ENCODE measurements around the gene CCBE1. TPM values are rescaled to one million over a fixed set of nuclear protein-coding genes. Genes with fewer than 3 reads are reported as not detected.

Gene CCBE1
- polyA plus RNA-seq, 1 of the 3 experiments (the other 2 are of a cell fraction), result 5.0 TPM

GRCh38 chr18:59696311-59697235 is 650 bp downstream of the CCBE1 start:
- Histone ChIP-seq H3K9me3 (no peaks in the 10 kb centered on the region), H3K4me3 (ENCODE audit: low read depth in 2 of 2, low read length in 1 of 2) (peak overlapping the region; percentile 45 to 59; a peak in 3 of 4 replicates), H3K9me2 (no peaks in the 10 kb centered on the region), H3K4me2 (peak overlapping the region; percentile 64), H4K20me1 (ENCODE audit: insufficient read depth) (no peaks in the 10 kb centered on the region), H3K9ac (peak overlapping the region; percentile 50), H3K36me3 (replicated peaks in 1 of 2; ENCODE audit: control insufficient read depth in 1 of 2, insufficient read depth in 2 of 2, low read length in 1 of 2) (no peaks in the 10 kb centered on the region), H2AFZ (ENCODE audit: low read depth) (0 out of 2 replicates have a peak overlapping the region, but pooled peaks have one; percentile 73), H3F3A (replicated peaks; ENCODE audit: insufficient read depth) (peaks cover 9% of the 10 kb centered on the region), H3K79me2 (ENCODE audit: insufficient read depth) (peaks cover 8% of the 10 kb centered on the region; the same call in 1 of the 2 replicates), H3K27me3 (ENCODE audit: insufficient read depth) (no peaks in the 10 kb centered on the region), H3K4me1 (ENCODE audit: control insufficient read depth in 1 of 2, insufficient read depth in 2 of 2, low read depth in 1 of 2, low read length in 1 of 2) (peaks cover 0 to 16% of the 10 kb centered on the region in 2 experiments; a peak in 2 of 4 replicates), H3K27ac (ENCODE audit: low read depth in 2 of 2, low read length in 1 of 2) (no peak overlapping the region)
- WGBS (ENCODE audit: low lambda C conversion rate), result 93% methylated on average over 60 of the region's 79 CpGs
- ChIA-PET POLR2A (no interaction called here), CTCF (interaction anchor here (0.6 to 1.9 kb wide), 12 partner anchors 11 to 237 kb away, joined by 3 to 8 read pairs (median 4); no protein-coding TSS in a partner anchor)
- TF ChIP-seq GATA2 (CRISPR knock-in tag; IDR thresholded peaks at IDR 0.05) (no peak), POLR2AphosphoS5 (IDR thresholded peaks at IDR 0.05; ENCODE audit: low read depth, low read length) (no peak), GABPA (IDR thresholded peaks at IDR 0.05; ENCODE audit: low read depth) (no peak)
- no peak for DNase-seq

- ChIA-PET CTCF (no interaction called here), POLR2A (no interaction called here)
- TF ChIP-seq NFIC (IDR thresholded peaks at IDR 0.05; ENCODE audit: borderline replicate concordance) (no peak), SMC3 (IDR thresholded peaks at IDR 0.05; ENCODE audit: low read depth, low read length) (no peak), USF1 (IDR thresholded peaks at IDR 0.05; ENCODE audit: borderline replicate concordance, low read depth) (no peak), TAF1 (IDR thresholded peaks at IDR 0.05; ENCODE audit: borderline replicate concordance, low read depth, low read length) (no peak), POLR2AphosphoS5 (IDR thresholded peaks at IDR 0.05; ENCODE audit: low read depth, low read length) (no peak), FOSL2 (IDR thresholded peaks at IDR 0.05; ENCODE audit: borderline replicate concordance, low read depth) (no peak), EP300 (IDR thresholded peaks at IDR 0.05; ENCODE audit: borderline replicate concordance in 1 of 2, low read depth in 1 of 2, low read length in 1 of 2) (no peak), YY1 (IDR thresholded peaks at IDR 0.05; ENCODE audit: low read depth) (no peak), USF2 (IDR thresholded peaks at IDR 0.05; ENCODE audit: borderline replicate concordance, low read depth, low read length) (no peak), NRF1 (IDR thresholded peaks at IDR 0.05; ENCODE audit: low read depth, low read length) (no peak), GABPA (IDR thresholded peaks at IDR 0.05; ENCODE audit: low read depth) (no peak), CHD2 (IDR thresholded peaks at IDR 0.05; ENCODE audit: low read length, partially characterized antibody) (no peak), ELF1 (IDR thresholded peaks at IDR 0.05) (no peak), GATA2 (CRISPR knock-in tag; IDR thresholded peaks at IDR 0.05) (no peak), SIN3A (IDR thresholded peaks at IDR 0.05; ENCODE audit: borderline replicate concordance, low read depth, low read length) (no peak)
- H3K9ac ChIP-seq, result no peak overlapping the region
- peaks cover 13% of the 10 kb centered on the region for H3F3A ChIP-seq (replicated peaks; ENCODE audit: insufficient read depth)
- no peak overlapping the region for H2AFZ ChIP-seq (ENCODE audit: low read depth)
- H3K9me3 ChIP-seq, result no peaks in the 10 kb centered on the region
- peaks cover 4 to 10% of the 10 kb centered on the region in 2 experiments; a peak in 3 of 4 replicates for H3K4me1 ChIP-seq (ENCODE audit: control insufficient read depth in 1 of 2, insufficient read depth in 2 of 2, low read depth in 1 of 2, low read length in 1 of 2)
- no peak overlapping the region for H3K27ac ChIP-seq (ENCODE audit: low read depth in 2 of 2, low read length in 1 of 2)
- H3K79me2 ChIP-seq (ENCODE audit: insufficient read depth), result peaks cover 8% of the 10 kb centered on the region; the same call in 1 of the 2 replicates
- H4K20me1 ChIP-seq (ENCODE audit: insufficient read depth), result no peaks in the 10 kb centered on the region
- H3K27me3 ChIP-seq (ENCODE audit: insufficient read depth), result no peaks in the 10 kb centered on the region
- no peak overlapping the region; the same call in 1 of the 2 replicates for H3K4me2 ChIP-seq
- H3K36me3 ChIP-seq (replicated peaks in 1 of 2; ENCODE audit: control insufficient read depth in 1 of 2, insufficient read depth in 2 of 2, low read length in 1 of 2), result no peaks in the 10 kb centered on the region
- DNase-seq, result no peak
- 90% methylated on average over 8 of the region's 8 CpGs for WGBS (ENCODE audit: low lambda C conversion rate)
- H3K4me3 ChIP-seq (ENCODE audit: low read depth in 2 of 2, low read length in 1 of 2), result no peak overlapping the region; a peak in 1 of 4 replicates
- H3K9me2 ChIP-seq, result no peaks in the 10 kb centered on the region
Observed at GRCh38 chr18:59695551-59695950, 1.7 kb downstream of the CCBE1 start.
